ENCODE measurements around the gene SLIT3. TPM values are rescaled to one million over a fixed set of nuclear protein-coding genes. Genes with fewer than 3 reads are reported as not detected.

Gene SLIT3
- total RNA-seq, 1 experiment from 2014 or later = 0.10 TPM

- H3K9me3 ChIP-seq (ENCODE audit: control insufficient read depth in 1 of 2, insufficient read depth in 1 of 2, low read depth in 1 of 2, low read length in 2 of 2) = no peaks in the 10 kb centered on the region
- H3K4me3 ChIP-seq (replicated peaks in 1 of 2; ENCODE audit: low read depth in 1 of 2, low read length in 2 of 2) = no peak overlapping the region
- H3K36me3 ChIP-seq (ENCODE audit: control insufficient read depth in 1 of 2, insufficient read depth in 2 of 2, low read length in 2 of 2) = no peaks in the 10 kb centered on the region
- ChIA-PET RAD21 (ENCODE audit: low non-redundant PET in 1 of 2, low total read pairs in 2 of 2, uncharacterized antibody in 2 of 2, unreplicated experiment in 2 of 2) (no interaction called here), CTCF (interaction anchor here (1.0 kb wide), 1 partner anchor 282 kb away, joined by 4 read pairs; no protein-coding TSS in a partner anchor), POLR2A (no interaction called here)
- H3K4me1 ChIP-seq (ENCODE audit: control insufficient read depth in 1 of 2, insufficient read depth in 2 of 2, low read length in 2 of 2) = no peaks in the 10 kb centered on the region
- no peak overlapping the region for H2AFZ ChIP-seq (ENCODE audit: low read depth, low read length, poor library complexity, severe bottlenecking)
- no peaks in the 10 kb centered on the region for H4K20me1 ChIP-seq (ENCODE audit: insufficient read depth)
- no peak overlapping the region for H3K27ac ChIP-seq (ENCODE audit: low read depth, low read length)
- intact Hi-C loops (cut with micrococcal nuclease) = loop anchor here (5.0 to 10.0 kb wide), 2 partner anchors 239 to 1277 kb away; partner anchors contain the start of gene INSYN2B
- no peak for TF ChIP-seq EGR1 (IDR thresholded peaks at IDR 0.05; ENCODE audit: low read depth)
- no peak for TF ChIP-seq REST (IDR thresholded peaks at IDR 0.05; ENCODE audit: low read depth)
- no peak for TF ChIP-seq SRF (IDR thresholded peaks at IDR 0.05; ENCODE audit: low read depth)
- no peak for TF ChIP-seq POLR2A (IDR thresholded peaks at IDR 0.05; ENCODE audit: borderline replicate concordance, extremely low read depth, insufficient read depth, insufficient read length)
- TF ChIP-seq, protein P1, sequence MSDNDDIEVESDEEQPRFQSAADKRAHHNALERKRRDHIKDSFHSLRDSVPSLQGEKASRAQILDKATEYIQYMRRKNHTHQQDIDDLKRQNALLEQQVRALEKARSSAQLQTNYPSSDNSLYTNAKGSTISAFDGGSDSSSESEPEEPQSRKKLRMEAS (IDR thresholded peaks at IDR 0.05) = no peak
- no peak for TF ChIP-seq CBX3 (IDR thresholded peaks at IDR 0.05; ENCODE audit: low read depth)
- no peak for TF ChIP-seq TCF7L2 (IDR thresholded peaks at IDR 0.05; ENCODE audit: borderline replicate concordance, extremely low read depth, insufficient read depth, insufficient read length)
- TF ChIP-seq RAD21 (IDR thresholded peaks at IDR 0.05; ENCODE audit: low read depth) = no peak
- no peak for TF ChIP-seq SIN3A (IDR thresholded peaks at IDR 0.05; ENCODE audit: low read depth)
- no peak for TF ChIP-seq JUND (IDR thresholded peaks at IDR 0.05)
- no peak for TF ChIP-seq POLR2AphosphoS5 (IDR thresholded peaks at IDR 0.05; ENCODE audit: low read depth, low read length)
- TF ChIP-seq ZFX (IDR thresholded peaks at IDR 0.05) = no peak
- no peak for TF ChIP-seq ELF1 (IDR thresholded peaks at IDR 0.05; ENCODE audit: borderline replicate concordance, low read depth)
- TF ChIP-seq FOSL1 (IDR thresholded peaks at IDR 0.05; ENCODE audit: low read depth) = no peak
- TF ChIP-seq ZNF274 (IDR thresholded peaks at IDR 0.05; ENCODE audit: low read depth, low read length) = no peak
- TF ChIP-seq ZBTB33 (IDR thresholded peaks at IDR 0.05; ENCODE audit: extremely low read depth, insufficient replicate concordance, low read length) = no peak
- TF ChIP-seq CEBPB (IDR thresholded peaks at IDR 0.05; ENCODE audit: low read depth) = no peak
- TF ChIP-seq EZH2 (IDR thresholded peaks at IDR 0.05) = no peak
- TF ChIP-seq SP1 (IDR thresholded peaks at IDR 0.05; ENCODE audit: low read depth) = no peak
- H3K27me3 ChIP-seq (ENCODE audit: insufficient read depth, low read length) = no peaks in the 10 kb centered on the region
- no peaks in the 10 kb centered on the region for H3K9me2 ChIP-seq (ENCODE audit: insufficient read depth)
- ATAC-seq = no peak
- no peak overlapping the region for H3K4me2 ChIP-seq (ENCODE audit: low read length)
- H3K9ac ChIP-seq (ENCODE audit: low read length) = no peak overlapping the region
- H3K79me2 ChIP-seq (ENCODE audit: insufficient read depth, low read length) = no peaks in the 10 kb centered on the region
- BruUV-seq (replicated peaks) = no TSS peak
- no peak for DNase-seq (ENCODE audit: low read depth, low spot score)
These were observed 595.6 kb downstream of the SLIT3 start for GRCh38 chr5:168705321-168705720.

Data from HCT116 (cell line).